ENCODE measurements around the gene DENND4A.

DNA sequence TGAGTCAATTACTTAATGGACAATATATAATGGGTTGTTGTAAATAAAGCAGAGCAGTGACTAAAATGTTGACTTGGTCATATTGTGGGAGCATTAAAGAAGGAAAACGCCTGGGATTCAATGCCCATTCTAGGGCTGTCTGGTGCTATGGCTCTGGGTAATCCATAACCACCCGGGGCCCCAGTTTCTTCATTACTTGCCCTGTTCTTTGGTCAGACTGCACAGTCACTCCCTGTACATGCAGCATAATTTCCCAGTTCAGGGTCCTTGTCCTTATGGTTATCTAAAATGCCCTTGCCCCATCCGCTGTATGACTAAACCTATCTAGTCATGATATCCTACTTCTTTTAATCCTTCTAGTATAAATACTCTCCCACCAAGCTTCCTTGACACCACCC lies 27.5 kb upstream of the DENND4A start:
- TF ChIP-seq, protein P1, sequence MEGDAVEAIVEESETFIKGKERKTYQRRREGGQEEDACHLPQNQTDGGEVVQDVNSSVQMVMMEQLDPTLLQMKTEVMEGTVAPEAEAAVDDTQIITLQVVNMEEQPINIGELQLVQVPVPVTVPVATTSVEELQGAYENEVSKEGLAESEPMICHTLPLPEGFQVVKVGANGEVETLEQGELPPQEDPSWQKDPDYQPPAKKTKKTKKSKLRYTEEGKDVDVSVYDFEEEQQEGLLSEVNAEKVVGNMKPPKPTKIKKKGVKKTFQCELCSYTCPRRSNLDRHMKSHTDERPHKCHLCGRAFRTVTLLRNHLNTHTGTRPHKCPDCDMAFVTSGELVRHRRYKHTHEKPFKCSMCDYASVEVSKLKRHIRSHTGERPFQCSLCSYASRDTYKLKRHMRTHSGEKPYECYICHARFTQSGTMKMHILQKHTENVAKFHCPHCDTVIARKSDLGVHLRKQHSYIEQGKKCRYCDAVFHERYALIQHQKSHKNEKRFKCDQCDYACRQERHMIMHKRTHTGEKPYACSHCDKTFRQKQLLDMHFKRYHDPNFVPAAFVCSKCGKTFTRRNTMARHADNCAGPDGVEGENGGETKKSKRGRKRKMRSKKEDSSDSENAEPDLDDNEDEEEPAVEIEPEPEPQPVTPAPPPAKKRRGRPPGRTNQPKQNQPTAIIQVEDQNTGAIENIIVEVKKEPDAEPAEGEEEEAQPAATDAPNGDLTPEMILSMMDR (conservative IDR thresholded peaks at IDR 0.05; ENCODE audit: low read depth, low read length) = no peak
- TF ChIP-seq BHLHE40 (IDR thresholded peaks at IDR 0.05; ENCODE audit: low read depth, low read length) (no peak), POLR2A (IDR thresholded peaks at IDR 0.05; ENCODE audit: low read depth, low read length) (no peak), RAD21 (IDR thresholded peaks at IDR 0.05; ENCODE audit: low read length) (no peak), MXI1 (IDR thresholded peaks at IDR 0.05; ENCODE audit: borderline replicate concordance, low read depth, low read length) (no peak), RFX5 (IDR thresholded peaks at IDR 0.05; ENCODE audit: low read depth, low read length) (no peak), ELK1 (IDR thresholded peaks at IDR 0.05; ENCODE audit: borderline replicate concordance, low read depth, low read length) (no peak), RCOR1 (IDR thresholded peaks at IDR 0.05; ENCODE audit: insufficient replicate concordance, low read length) (no peak), CEBPB (IDR thresholded peaks at IDR 0.05; ENCODE audit: low read depth, low read length) (peak; percentile 9; the same call in 1 of the 2 replicates), SMC3 (IDR thresholded peaks at IDR 0.05; ENCODE audit: low read depth, low read length) (no peak), MAFK (IDR thresholded peaks at IDR 0.05; ENCODE audit: low read depth, low read length) (no peak)
